Activated T-helper 1 cell treated with Interleukin-2 at 50 U/mL for 16 hours (primary cell): Measurements from ENCODE around the gene RPP25.
"Not testable (repeated sequence)": the region's sequence is repeated elsewhere in the genome, so short reads cannot be mapped to it uniquely, and the experiment has no call there.

ENCODE experiments used
- DNase-seq: peaks from one replicate; pipeline ENCODE4 v3.0.0-alpha.2; 2020; ENCODE audit warnings: low read depth

RPP25 gene

DNA sequence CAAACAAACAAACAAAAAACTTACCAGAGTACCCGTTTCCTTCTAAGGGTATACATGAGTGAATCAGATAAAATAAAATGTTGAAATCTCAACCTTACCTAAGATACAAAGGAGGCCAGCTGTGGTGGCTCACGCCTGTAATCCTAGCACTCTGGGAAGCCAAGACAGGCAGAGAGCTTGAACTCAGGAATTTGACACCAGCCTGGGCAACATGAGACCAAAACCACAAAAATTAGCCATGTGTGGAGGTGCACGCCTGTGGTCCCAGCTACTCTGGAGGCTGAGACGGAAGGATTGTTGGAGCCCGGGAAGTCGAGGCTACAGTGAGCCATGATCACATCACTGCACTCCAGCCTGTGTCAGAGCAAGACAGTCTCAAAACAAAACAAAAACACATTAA lies 38.9 kb downstream of the RPP25 start:
- no peak for DNase-seq

DNA sequence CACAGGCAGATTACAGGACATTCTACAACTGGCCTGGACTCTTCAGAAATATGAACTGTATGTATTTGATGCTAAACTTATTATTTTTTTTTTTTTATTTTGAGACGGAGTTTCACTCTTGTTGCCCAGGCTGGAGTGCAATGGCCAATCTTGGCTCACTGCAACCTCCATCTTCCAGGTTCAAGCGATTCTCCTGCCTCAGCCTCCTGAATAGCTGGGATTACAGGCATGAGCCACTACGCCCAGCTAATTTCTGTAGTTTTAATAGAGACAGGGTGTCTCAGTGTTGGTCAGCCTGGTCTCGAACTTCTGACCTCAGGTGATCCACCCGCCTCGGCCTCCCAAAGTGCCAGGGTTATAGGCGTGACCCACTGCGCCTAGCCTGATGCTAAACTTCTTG lies 42.8 kb downstream of the RPP25 start:
- not testable (repeated sequence) for DNase-seq

DNA sequence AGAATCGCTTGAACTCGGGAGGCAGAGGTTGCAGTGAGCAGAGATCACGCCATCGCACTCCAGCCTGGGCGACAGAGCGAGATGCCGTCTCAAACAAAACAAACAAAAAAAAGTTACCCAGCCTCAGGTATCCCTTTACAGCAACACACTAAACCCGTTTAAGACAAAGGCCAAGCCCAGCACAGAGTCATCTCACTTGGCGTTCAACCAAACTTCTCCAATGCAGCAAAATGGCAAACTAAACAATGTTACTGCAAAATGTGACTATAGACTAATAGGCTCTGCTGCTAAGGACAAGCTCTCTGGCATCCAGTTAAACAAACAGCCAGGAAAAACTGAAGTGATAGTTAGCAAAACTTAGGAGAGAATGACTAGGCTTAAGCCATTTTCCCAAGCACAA lies 43.5 kb downstream of the RPP25 start:
- no peak for DNase-seq

DNA sequence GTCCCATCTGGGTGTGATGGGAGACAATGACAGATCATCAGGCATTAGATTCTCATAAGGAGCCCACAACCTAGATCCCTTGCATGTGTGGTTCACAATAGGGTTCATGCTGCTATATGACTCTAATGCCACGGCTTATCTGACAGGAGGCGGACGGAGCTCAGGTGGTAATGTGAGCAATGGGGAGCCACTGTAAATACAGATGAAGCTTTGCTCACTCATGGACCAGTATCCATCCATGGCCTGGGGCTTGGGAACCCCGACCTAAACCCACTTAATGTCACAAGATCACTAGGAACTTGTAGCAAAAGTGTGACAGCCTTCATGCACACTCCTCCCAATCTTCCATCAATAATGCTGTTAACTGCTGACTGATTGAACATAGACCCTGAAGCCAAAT lies 47.9 kb downstream of the RPP25 start:
- DNase-seq, result no peak

DNA sequence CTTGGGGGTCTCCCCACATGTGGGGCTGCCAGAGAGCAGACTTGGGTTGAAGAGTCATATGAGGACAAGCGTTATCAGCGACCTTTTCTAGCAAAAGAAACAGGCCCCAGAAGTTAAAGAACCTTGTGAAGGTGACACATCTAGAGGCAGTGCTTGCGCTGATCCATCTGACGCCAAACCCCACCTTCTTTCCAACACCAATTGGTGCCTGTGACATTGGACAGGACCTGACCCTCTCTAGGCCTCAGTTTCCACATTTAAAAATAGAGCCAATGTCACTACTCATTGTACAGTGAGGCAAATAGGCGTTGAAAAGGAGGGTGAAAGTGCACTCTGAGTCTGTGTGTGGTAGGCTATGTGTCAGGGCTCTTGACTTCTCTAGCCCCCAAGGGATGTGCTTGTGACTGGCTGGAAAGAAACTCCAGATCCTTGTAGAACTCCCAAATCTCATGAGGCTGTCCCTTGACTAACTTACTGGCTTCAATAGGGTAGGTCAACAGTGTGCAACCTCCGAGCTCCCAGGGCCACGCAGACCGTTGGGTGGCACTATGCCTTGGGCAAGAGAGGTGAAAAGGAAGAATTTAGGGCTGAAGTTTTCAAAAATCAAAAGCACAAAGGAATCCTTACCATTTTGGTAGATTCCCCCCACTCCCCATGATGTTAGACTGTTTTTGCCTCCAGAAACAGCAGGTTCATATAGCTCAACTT lies 49.3 kb downstream of the RPP25 start:
- DNase-seq, result no peak

GRCh38 chr15:74906450-74907162 lies 50.0 kb downstream of the RPP25 start, which contains the start of gene FAM219B:
TSS of gene FAM219B (minus strand) at chr15:74906851. CDS start at chr15:74906800, 51 bp downstream.
- DNase-seq, result peak; percentile 61

DNA sequence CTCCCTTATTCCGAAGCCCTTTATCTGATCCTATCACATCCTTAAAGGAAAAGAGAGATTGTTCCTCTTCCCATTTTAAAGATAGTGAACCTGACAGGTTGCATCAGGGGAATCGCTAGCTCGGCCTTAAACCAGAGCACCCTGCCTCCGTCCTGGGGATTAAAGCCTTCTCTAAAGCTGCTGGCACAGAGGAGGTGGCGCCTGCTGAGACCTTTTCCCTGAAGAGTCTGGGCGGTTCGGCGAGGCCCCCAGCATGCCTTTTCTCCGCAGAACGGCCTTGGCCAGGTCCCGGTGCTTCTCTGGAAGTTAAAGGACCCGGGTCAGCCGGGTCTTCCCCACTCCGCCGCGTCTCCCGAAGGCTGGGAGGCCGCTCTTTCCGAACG lies 50.5 kb downstream of the RPP25 start:
- no peak for DNase-seq
